GM21825 (cell line): ENCODE measurements around the gene MAMSTR.
"Not testable (repeated sequence)": the region's sequence is repeated elsewhere in the genome, so short reads cannot be mapped to it uniquely, and the experiment has no call there.

Experiments
- ATAC-seq: cut with Tn5 transposase; IDR thresholded peaks from one replicate; pipeline ENCODE4 v1.9.1; 2021; ENCODE audit warnings: mild to moderate bottlenecking, moderate library complexity; ENCODE audit not compliant: unreplicated experiment

Gene MAMSTR

GRCh38 chr19:48719263-48720171 lies at the start of gene MAMSTR:
Gene MAMSTR (minus strand): TSS chr19:48719725. CDS start chr19:48719031, 694 bp downstream.
- no peak for ATAC-seq

GRCh38 chr19:48768994-48769713 lies 49.6 kb upstream of the MAMSTR start:
- ATAC-seq: no peak

- ATAC-seq: not testable (repeated sequence)
Measured at GRCh38 chr19:48768171-48768753, 48.7 kb upstream of the MAMSTR start.

- not testable (repeated sequence) for ATAC-seq
Measured at GRCh38 chr19:48765816-48766215, 46.3 kb upstream of the MAMSTR start.

GRCh38 chr19:48760504-48761205 lies 41.1 kb upstream of the MAMSTR start:
- no peak for ATAC-seq

GRCh38 chr19:48757741-48758144 lies 38.2 kb upstream of the MAMSTR start:
- ATAC-seq: no peak

GRCh38 chr19:48757089-48757675 lies 37.7 kb upstream of the MAMSTR start:
- no peak for ATAC-seq

GRCh38 chr19:48756686-48757085 lies 37.2 kb upstream of the MAMSTR start:
- no peak for ATAC-seq

GRCh38 chr19:48756212-48756611 lies 36.7 kb upstream of the MAMSTR start:
- no peak for ATAC-seq

GRCh38 chr19:48755787-48756186 lies 36.3 kb upstream of the MAMSTR start:
- no peak for ATAC-seq

GRCh38 chr19:48755084-48755641 lies 35.6 kb upstream of the MAMSTR start, which contains the start of gene FGF21:
Gene FGF21 (plus strand): TSS chr19:48755524. CDS start chr19:48756237, 713 bp downstream.
- no peak for ATAC-seq

- ATAC-seq: no peak
Measured at GRCh38 chr19:48752496-48753365, 33.2 kb upstream of the MAMSTR start, which contains the start of gene FUT1. Gene FUT1 (minus strand): TSS chr19:48752641. CDS start chr19:48751281, 1,360 bp downstream.

- no peak for ATAC-seq
Measured at GRCh38 chr19:48751845-48752495, 32.4 kb upstream of the MAMSTR start.

- no peak for ATAC-seq
Measured at GRCh38 chr19:48750771-48751504, 31.4 kb upstream of the MAMSTR start.

- no peak for ATAC-seq
Measured at GRCh38 chr19:48750351-48750750, 30.8 kb upstream of the MAMSTR start.

- no peak for ATAC-seq
Measured at GRCh38 chr19:48749571-48750198, 30.2 kb upstream of the MAMSTR start.
